H9 (cell line): ENCODE results near the gene PPOX. TPM values are rescaled to one million over a fixed set of nuclear protein-coding genes. Genes with fewer than 3 reads are reported as not detected.

Experiments
- DNase-seq: peaks from one replicate; pipeline ENCODE4 v3.0.0-alpha.2; 2017
- H2AFZ ChIP-seq: one replicate; pipeline ENCODE4 v1.6.1; 2013; ENCODE audit warnings: mild to moderate bottlenecking, low read length, control low read depth, moderate library complexity
- H2AK5ac ChIP-seq: 2 replicates; pipeline ENCODE4 v1.6.1; 2013; ENCODE audit warnings: low read length, control low read depth, mixed read lengths; ENCODE audit not compliant: insufficient read length
- H2BK120ac ChIP-seq: one replicate; pipeline ENCODE4 v1.6.1; 2013; ENCODE audit warnings: low read depth, mild to moderate bottlenecking, low read length, control low read depth, inconsistent platforms; ENCODE audit not compliant: poor library complexity, severe bottlenecking
- H2BK12ac ChIP-seq: 2 replicates; pipeline ENCODE4 v1.6.1; 2013; ENCODE audit warnings: low read length, control low read depth, mixed read lengths, low read depth; ENCODE audit not compliant: insufficient read length
- H2BK15ac ChIP-seq: 2 replicates; pipeline ENCODE4 v1.6.1; 2013; ENCODE audit warnings: low read depth, low read length, control low read depth
- H2BK20ac ChIP-seq: one replicate; pipeline ENCODE4 v1.6.1; 2013; ENCODE audit warnings: low read depth, mild to moderate bottlenecking, low read length, control low read depth, inconsistent platforms; ENCODE audit not compliant: poor library complexity, severe bottlenecking
- H2BK5ac ChIP-seq: 2 replicates; pipeline ENCODE4 v1.6.1; 2013; ENCODE audit warnings: low read length, control low read depth, mixed read lengths; ENCODE audit not compliant: insufficient read length
- H3K14ac ChIP-seq: 2 replicates; pipeline ENCODE4 v1.6.1; 2013; ENCODE audit warnings: low read length, control low read depth; ENCODE audit not compliant: insufficient read depth
- H3K18ac ChIP-seq: 2 replicates; pipeline ENCODE4 v1.6.1; 2013; ENCODE audit warnings: low read depth, mild to moderate bottlenecking, mixed read lengths, low read length, control low read depth; ENCODE audit not compliant: insufficient read length
- H3K23ac ChIP-seq: 2 replicates; pipeline ENCODE4 v1.6.1; 2013; ENCODE audit warnings: low read length, control low read depth, mixed read lengths, low read depth; ENCODE audit not compliant: insufficient read length
- H3K23me2 ChIP-seq: 2 replicates; pipeline ENCODE4 v1.6.1; 2013; ENCODE audit warnings: low read depth, mild to moderate bottlenecking, mixed read lengths, low read length, control low read depth; ENCODE audit not compliant: insufficient read length, poor library complexity, severe bottlenecking
- H3K27ac ChIP-seq: 2 replicates; pipeline ENCODE4 v1.5.1; 2013; ENCODE audit warnings: low read length, control low read depth, mixed read lengths, low read depth; ENCODE audit not compliant: insufficient read length
- H3K27me3 ChIP-seq: 2 replicates; pipeline ENCODE4 v1.6.1; 2013; ENCODE audit warnings: low read length, control low read depth, inconsistent platforms; ENCODE audit not compliant: insufficient read depth
- H3K4ac ChIP-seq: 2 replicates; pipeline ENCODE4 v1.6.1; 2013; ENCODE audit warnings: low read depth, mild to moderate bottlenecking, control low read depth, inconsistent platforms, low read length, moderate library complexity
- H3K4me1 ChIP-seq: 2 replicates; pipeline ENCODE4 v1.6.1; 2013; ENCODE audit warnings: low read length, control low read depth, inconsistent platforms; ENCODE audit not compliant: insufficient read depth
- H3K4me2 ChIP-seq: 2 replicates; pipeline ENCODE4 v1.6.1; 2013; ENCODE audit warnings: low read length, control low read depth, mixed read lengths; ENCODE audit not compliant: insufficient read length, insufficient read depth
- H3K56ac ChIP-seq: 2 replicates; pipeline ENCODE4 v1.6.1; 2013; ENCODE audit warnings: low read depth, mild to moderate bottlenecking, mixed read lengths, low read length, control low read depth; ENCODE audit not compliant: insufficient read length
- H3K79me1 ChIP-seq: 2 replicates; pipeline ENCODE4 v1.6.1; 2013; ENCODE audit warnings: low read depth, mild to moderate bottlenecking, moderate library complexity, low read length, control low read depth, inconsistent platforms; ENCODE audit not compliant: insufficient read depth, poor library complexity, severe bottlenecking
- H3K79me2 ChIP-seq: 2 replicates; pipeline ENCODE4 v1.6.1; 2013; ENCODE audit warnings: low read length, control low read depth, inconsistent platforms; ENCODE audit not compliant: insufficient read depth
- H3K9ac ChIP-seq: 2 replicates; pipeline ENCODE4 v1.6.1; 2013; ENCODE audit warnings: low read length, control low read depth, mixed read lengths; ENCODE audit not compliant: insufficient read length; ENCODE audit errors: extremely low read depth
- H3K9me3 ChIP-seq: one replicate; pipeline ENCODE4 v1.6.1; 2013; ENCODE audit warnings: low read depth, low read length, inconsistent platforms; ENCODE audit not compliant: control insufficient read depth
- H3T11ph ChIP-seq: one replicate; pipeline ENCODE4 v1.6.1; 2013; ENCODE audit warnings: mild to moderate bottlenecking, low read length, control low read depth, inconsistent platforms
- H4K20me1 ChIP-seq: one replicate; pipeline ENCODE4 v1.6.1; 2013; ENCODE audit not compliant: control insufficient read depth, insufficient read length, insufficient read depth
- H4K5ac ChIP-seq: 2 replicates; pipeline ENCODE4 v1.6.1; 2013; ENCODE audit warnings: low read depth, mild to moderate bottlenecking, mixed read lengths, low read length, control low read depth; ENCODE audit not compliant: insufficient read length
- H4K8ac ChIP-seq: replicated peaks from 2 replicates; pipeline ENCODE4 v1.6.1; 2013; ENCODE audit warnings: low read length, control low read depth, mixed read lengths, low read depth; ENCODE audit not compliant: insufficient read length
- H4K91ac ChIP-seq: 2 replicates; pipeline ENCODE4 v1.6.1; 2013; ENCODE audit warnings: low read depth, mild to moderate bottlenecking, moderate library complexity, mixed read lengths, low read length, control low read depth; ENCODE audit not compliant: insufficient read length
- H3K27ac Mint-ChIP-seq, 3 experiments: 2 replicates in 2 of 3; 3 replicates in 1 of 3; pipeline ENCODE4 v1.8.0; 2020 to 2021; ENCODE audit warnings: mixed read lengths in 3 of 3, mild to moderate bottlenecking in 1 of 3, moderate library complexity in 1 of 3
- H3K27me3 Mint-ChIP-seq: 2 replicates; pipeline ENCODE4 v1.8.0; 2021; ENCODE audit warnings: low read depth, mild to moderate bottlenecking, moderate library complexity, mixed read lengths
- H3K36me3 Mint-ChIP-seq, 3 experiments: 2 replicates in 2 of 3; 3 replicates in 1 of 3; pipeline ENCODE4 v1.8.0; 2020 to 2021; ENCODE audit warnings: low read depth in 3 of 3, mixed read lengths in 3 of 3; ENCODE audit not compliant: insufficient read depth in 1 of 3
- H3K4me1 Mint-ChIP-seq, 2 experiments: 2 replicates each; pipeline ENCODE4 v1.8.0; 2020; ENCODE audit warnings: mixed read lengths in 2 of 2
- H3K4me3 Mint-ChIP-seq, 2 experiments: 2 replicates in 1 of 2; 3 replicates in 1 of 2; pipeline ENCODE4 v1.8.0; 2020 to 2021; ENCODE audit warnings: mild to moderate bottlenecking in 2 of 2, mixed read lengths in 2 of 2, moderate library complexity in 1 of 2
- H3K9me3 Mint-ChIP-seq, 2 experiments: 2 replicates in 1 of 2; 3 replicates in 1 of 2; pipeline ENCODE4 v1.8.0; 2020; ENCODE audit warnings: mild to moderate bottlenecking in 2 of 2, mixed read lengths in 2 of 2, moderate library complexity in 1 of 2
- CTCF ChIP-seq: fragments of 200-600 bp; sonication (generic); conservative IDR thresholded peaks from 3 replicates; pipeline ENCODE4 v1.8.0; 2021; ENCODE audit warnings: antibody characterized with exemption, mild to moderate bottlenecking
- WGBS: extraction: QIAGEN DNeasy Blood & Tissue Kit; methylation state at CpG from one replicate; pipeline ENCODE4 v1.1.7; 2013; ENCODE audit warnings: missing lambda C conversion rate, low lambda C conversion rate, mixed read lengths; ENCODE audit not compliant: insufficient read length; ENCODE audit errors: extremely low coverage; 5-methylcytosine and 5-hydroxymethylcytosine counted together
- total RNA-seq: library from RNA; stranded (reverse); gene quantifications from 2 replicates; pipeline ENCODE4 v1.2.1, GENCODE V29; 2021

The PPOX gene
- total RNA-seq, 1 experiment from 2014 or later, result 39.8 TPM

GRCh38 chr1:161196111-161196510 lies 29.9 kb downstream of the PPOX start:
- Histone ChIP-seq H3K4ac (no peak overlapping the region), H2AFZ (no peak overlapping the region), H2BK12ac (no peak overlapping the region), H3T11ph (no peak overlapping the region), H3K14ac (no peak overlapping the region), H2AK5ac (no peak overlapping the region), H3K79me1 (no peaks in the 10 kb centered on the region), H3K9me3 (no peaks in the 10 kb centered on the region), H3K18ac (no peak overlapping the region), H3K4me2 (no peak overlapping the region), H4K5ac (no peak overlapping the region), H3K56ac (no peak overlapping the region), H2BK120ac (no peak overlapping the region), H3K4me1 (peaks cover 21% of the 10 kb centered on the region), H3K9ac (no peak overlapping the region), H2BK20ac (no peak overlapping the region), H3K27me3 (no peaks in the 10 kb centered on the region), H4K8ac (no peak overlapping the region), H2BK5ac (no peak overlapping the region), H3K23me2 (peaks cover 4% of the 10 kb centered on the region), H3K27ac (no peak overlapping the region), H4K20me1 (no peaks in the 10 kb centered on the region), H3K23ac (no peak overlapping the region), H2BK15ac (no peak overlapping the region), H4K91ac (no peak overlapping the region), H3K79me2 (no peaks in the 10 kb centered on the region)
- H3K27ac Mint-ChIP-seq, result peak overlapping the region in 1 of 3 experiments; percentile 95; a peak in 1 of 7 replicates
- no peaks in the 10 kb centered on the region; a peak in 1 of 5 replicates for H3K9me3 Mint-ChIP-seq
- H3K27me3 Mint-ChIP-seq, result no peaks in the 10 kb centered on the region
- no peak for DNase-seq
- peaks cover 51 to 54% of the 10 kb centered on the region in 2 experiments for H3K4me1 Mint-ChIP-seq
- H3K36me3 Mint-ChIP-seq, result peaks cover 0 to 29% (median 16%) of the 10 kb centered on the region in 3 experiments; a peak in 4 of 7 replicates
- no CpG with 5 or more reads among the region's 7 CpGs for whole genome bisulfite sequencing
- H3K4me3 Mint-ChIP-seq, result 0 out of 5 replicates have a peak overlapping the region, but pooled peaks of 1 of the 2 experiments have one; percentile 49
- no peak for TF ChIP-seq CTCF
